ELF-1 (cell line): ENCODE results near the gene G6PD.

Source experiments
- DNase-seq: peaks from one replicate; pipeline ENCODE4 v3.0.0-alpha.2; 2016; ENCODE audit warnings: low read depth, low spot score

G6PD gene

GRCh38 chrX:154487518-154488290 is 58.9 kb downstream of the G6PD start:
- no peak for DNase-seq

DNA sequence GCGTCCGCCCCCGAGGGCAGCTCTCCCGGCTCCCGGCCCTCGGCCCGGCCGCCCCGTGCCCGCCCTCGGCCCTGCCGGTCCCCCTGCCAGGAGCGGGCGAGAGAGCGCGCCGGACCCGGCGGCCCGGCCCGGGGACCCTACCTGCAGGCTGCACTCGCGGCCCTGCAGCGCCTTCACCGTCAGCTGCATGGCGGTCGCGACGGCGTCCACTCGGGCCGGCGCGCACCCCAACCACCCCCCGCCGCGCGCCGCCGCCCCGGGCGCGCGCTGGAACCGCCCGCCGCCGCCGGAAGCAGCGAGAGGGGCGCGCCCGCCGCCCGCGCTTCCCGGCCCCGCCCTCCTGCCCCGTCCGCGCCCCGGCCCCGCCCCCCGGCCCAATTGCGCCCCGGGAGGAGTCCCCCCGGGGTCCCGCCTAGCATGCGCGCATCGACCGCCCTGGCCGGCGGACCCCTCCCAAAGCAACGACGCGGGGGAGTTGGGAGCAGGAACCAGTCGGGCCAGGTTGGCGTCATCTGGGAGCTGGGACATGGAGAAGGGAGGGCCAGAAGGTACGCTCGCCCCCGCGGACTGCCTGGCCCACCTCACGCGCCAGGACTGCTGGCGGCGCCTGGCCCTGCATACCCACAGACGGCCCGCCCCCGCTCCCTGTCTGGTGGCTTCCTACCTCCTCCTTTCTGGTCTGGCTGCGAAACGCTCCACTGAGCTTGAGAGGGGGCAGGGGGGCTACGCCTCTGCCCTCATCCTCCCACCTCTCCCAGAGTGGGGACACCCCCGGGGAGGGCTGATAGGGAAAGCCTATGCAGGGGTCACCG is 60.0 kb downstream of the G6PD start, which contains the start of gene UBL4A:
Gene UBL4A, minus strand, starts transcription at position 220 of the 812 bp plus-strand sequence. Its CDS starts 31 bp downstream, at position 189.
- DNase-seq: peak; percentile 79

DNA sequence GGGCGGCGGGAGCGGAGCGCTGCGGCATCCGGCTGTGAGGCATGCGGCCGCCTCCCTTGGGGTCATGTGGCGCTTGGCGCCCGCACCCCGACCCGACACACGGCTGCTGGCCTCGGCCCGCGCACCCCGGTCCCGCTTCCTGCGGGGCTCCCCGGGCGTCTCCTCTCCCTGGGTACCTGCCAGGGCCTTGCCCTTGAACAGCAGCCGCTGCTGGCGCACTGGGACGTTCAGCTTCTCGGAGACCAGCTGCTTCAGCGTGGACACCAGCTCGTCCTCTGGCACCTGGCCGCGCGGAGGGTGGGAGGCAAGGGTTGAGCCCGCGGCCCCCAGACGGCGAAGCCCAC is 60.6 kb downstream of the G6PD start:
- DNase-seq: peak; percentile 48

DNA sequence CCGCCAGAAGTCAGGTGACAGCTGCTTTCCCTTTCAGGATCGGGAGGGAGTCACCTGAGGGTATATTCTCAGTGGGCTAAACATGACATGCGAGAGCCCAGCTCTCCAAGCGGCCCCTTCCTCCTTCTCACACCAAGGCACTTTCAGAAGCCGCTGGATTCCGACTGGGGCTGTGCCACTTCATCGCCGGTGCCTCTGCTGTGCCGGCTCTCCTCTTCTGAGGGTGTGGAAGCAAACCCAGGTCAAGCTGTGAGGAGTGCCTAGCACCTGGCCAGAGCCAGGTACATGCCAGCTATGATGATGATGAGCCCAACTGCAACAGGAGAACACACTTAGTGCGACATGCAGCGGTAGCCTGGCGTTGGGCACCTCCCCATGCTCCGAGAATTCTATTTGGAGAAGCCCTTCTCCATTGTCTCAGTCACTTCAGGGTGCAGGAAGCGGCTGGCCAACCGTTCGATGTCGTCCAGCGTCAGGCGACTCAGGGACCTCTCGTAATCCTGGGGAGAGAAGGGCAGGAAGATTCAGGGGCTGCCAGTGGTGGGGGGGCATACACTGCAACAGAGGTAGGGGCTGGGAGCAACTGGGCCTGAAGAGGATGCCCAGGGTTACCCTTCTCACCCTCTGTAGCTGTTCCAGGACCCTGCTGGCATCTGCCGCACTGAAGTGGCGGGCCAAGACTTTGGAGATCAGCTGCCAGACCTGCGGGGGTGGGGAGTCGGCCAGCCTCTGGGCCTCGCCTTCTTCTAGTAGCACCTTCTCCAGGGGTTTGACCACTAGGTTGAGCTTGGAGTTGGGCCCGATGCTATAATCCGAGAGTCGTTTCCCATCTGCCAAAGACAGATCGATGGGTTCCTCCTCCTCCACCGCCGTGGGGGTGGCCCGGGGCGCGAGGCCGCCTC is 61.2 kb downstream of the G6PD start:
- peak; percentile 17 for DNase-seq

- DNase-seq: no peak
Measured at GRCh38 chrX:154484255-154485149, 62.1 kb downstream of the G6PD start.

DNA sequence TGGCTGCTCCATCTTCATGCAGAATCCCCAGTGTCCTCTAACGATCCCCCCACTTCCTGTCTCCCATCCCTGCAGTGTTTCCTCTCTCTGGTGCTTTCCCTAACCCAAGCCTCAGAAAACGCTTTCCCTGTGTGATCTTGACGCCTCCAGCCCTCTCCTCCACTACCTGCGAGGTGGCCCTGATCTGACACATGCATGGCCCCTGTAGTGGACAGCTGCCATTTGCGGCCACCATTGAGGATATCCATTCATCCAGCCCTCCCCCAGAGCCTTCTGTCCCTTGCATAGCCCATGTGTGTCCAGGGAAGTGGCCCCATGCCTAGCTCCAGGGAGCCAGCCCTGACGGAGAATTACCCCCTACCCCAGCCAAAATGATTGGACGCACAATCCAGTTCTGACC is 63.3 kb downstream of the G6PD start:
- DNase-seq: no peak

DNA sequence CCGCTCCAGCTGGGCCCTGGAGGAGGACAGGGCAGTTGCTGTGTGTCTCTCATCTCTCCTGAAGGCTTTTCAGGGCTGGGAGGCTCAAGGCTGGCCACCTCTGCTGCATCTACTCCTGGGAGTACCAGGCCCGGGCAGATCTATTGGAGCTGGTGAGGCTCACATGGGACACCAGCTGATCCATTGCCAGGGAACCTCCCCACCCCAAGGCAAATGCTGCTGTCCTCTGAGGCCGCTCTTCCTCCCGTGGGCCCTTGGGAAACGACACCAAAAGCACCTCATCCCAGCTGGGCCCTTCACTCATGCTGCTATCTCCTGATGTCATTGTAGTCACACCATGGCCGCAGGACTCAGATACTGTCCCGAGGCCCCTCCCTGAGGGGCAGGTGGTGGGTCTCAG is 63.9 kb downstream of the G6PD start:
- no peak for DNase-seq

GRCh38 chrX:154481911-154482601 is 64.6 kb downstream of the G6PD start:
- no peak for DNase-seq
